ENCODE measurements around the gene TMEM125. TPM values are rescaled to one million over a fixed set of nuclear protein-coding genes. Genes with fewer than 3 reads are reported as not detected.

Gene TMEM125
- total RNA-seq, 2 donors from 2014 or later: 11.7 to 16.6 TPM

DNA sequence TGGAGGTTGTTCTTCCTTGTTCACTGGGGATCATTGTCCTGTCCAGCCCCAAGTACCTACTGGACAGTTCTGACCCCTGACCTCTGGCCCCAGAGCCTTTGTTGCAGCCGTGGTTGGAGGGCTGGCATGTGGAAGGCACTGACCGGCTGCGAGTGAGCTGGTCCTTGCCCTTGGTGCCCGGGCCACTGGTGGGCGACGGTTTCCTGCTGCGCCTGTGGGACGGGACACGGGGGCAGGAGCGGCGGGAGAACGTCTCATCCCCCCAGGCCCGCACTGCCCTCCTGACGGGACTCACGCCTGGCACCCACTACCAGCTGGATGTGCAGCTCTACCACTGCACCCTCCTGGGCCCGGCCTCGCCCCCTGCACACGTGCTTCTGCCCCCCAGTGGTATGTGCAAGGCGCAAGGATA is 42.4 kb downstream of the TMEM125 start:
- Mint-ChIP-seq H3K36me3 (ENCODE audit: low read depth) (no peaks in the 10 kb centered on the region), H3K4me3 (no peak overlapping the region), H3K4me1 (no peaks in the 10 kb centered on the region), H3K9me3 (no peaks in the 10 kb centered on the region), H3K27me3 (ENCODE audit: insufficient read depth) (peaks cover 3% of the 10 kb centered on the region), H3K27ac (no peak overlapping the region)
- TF ChIP-seq, protein P1, sequence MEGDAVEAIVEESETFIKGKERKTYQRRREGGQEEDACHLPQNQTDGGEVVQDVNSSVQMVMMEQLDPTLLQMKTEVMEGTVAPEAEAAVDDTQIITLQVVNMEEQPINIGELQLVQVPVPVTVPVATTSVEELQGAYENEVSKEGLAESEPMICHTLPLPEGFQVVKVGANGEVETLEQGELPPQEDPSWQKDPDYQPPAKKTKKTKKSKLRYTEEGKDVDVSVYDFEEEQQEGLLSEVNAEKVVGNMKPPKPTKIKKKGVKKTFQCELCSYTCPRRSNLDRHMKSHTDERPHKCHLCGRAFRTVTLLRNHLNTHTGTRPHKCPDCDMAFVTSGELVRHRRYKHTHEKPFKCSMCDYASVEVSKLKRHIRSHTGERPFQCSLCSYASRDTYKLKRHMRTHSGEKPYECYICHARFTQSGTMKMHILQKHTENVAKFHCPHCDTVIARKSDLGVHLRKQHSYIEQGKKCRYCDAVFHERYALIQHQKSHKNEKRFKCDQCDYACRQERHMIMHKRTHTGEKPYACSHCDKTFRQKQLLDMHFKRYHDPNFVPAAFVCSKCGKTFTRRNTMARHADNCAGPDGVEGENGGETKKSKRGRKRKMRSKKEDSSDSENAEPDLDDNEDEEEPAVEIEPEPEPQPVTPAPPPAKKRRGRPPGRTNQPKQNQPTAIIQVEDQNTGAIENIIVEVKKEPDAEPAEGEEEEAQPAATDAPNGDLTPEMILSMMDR (conservative IDR thresholded peaks at IDR 0.05): no peak
- H3K36me3 ChIP-seq (ENCODE audit: control insufficient read depth, insufficient read depth, low read length): no peaks in the 10 kb centered on the region
- no peaks in the 10 kb centered on the region for H3K27me3 ChIP-seq (ENCODE audit: control insufficient read depth, insufficient read depth, low read length, poor library complexity, severe bottlenecking)
- H3K27ac ChIP-seq (ENCODE audit: low read depth, low read length): no peak overlapping the region
- 87 to 95% methylated on average over 3 to 19 of the region's 19 CpGs for WGBS, 2 experiments (ENCODE audit: insufficient coverage in 1 of 2, insufficient read length in 1 of 2)
- no peaks in the 10 kb centered on the region for H3K9me3 ChIP-seq (ENCODE audit: control insufficient read depth, low read length)
- H3K9ac ChIP-seq (ENCODE audit: extremely low read depth, low read length, poor library complexity, severe bottlenecking): no peak overlapping the region
- DNase-seq: no peak
- H3K4me1 ChIP-seq (ENCODE audit: control insufficient read depth, insufficient read depth, low read length): no peaks in the 10 kb centered on the region
- H3K4me3 ChIP-seq (ENCODE audit: low read length): no peak overlapping the region

DNA sequence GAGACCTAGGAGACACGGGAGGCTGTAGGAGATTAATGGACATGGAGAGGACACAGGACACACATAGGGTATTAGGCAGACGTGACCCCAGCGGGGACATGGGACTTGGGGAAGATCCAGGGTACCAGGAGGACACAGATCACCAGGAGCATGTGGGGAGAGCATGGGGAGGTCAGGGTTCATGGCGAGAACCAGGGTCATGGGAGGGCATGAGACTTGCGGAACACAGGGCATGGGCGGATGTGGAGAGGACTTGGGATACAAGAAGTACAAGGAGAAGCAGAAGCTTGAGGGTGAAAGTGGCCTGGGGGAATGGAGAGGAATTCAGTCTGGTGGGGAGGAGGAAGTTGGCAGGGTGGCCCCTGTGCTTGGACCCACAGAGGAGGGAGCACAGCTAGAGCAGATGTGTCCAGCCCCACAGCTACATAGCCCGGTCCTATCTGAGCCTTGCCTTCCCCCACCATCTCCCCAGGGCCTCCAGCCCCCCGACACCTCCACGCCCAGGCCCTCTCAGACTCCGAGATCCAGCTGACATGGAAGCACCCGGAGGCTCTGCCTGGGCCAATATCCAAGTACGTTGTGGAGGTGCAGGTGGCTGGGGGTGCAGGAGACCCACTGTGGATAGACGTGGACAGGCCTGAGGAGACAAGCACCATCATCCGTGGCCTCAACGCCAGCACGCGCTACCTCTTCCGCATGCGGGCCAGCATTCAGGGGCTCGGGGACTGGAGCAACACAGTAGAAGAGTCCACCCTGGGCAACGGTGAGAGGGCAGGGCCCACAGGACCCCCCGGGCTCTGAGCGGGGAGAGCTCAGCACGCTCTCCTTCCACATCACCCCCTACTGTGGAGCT is 43.1 kb downstream of the TMEM125 start:
- no peak for DNase-seq
- Histone ChIP-seq H3K4me1 (ENCODE audit: control insufficient read depth, insufficient read depth, low read length) (no peaks in the 10 kb centered on the region), H3K27ac (ENCODE audit: low read depth, low read length) (no peak overlapping the region), H3K9ac (ENCODE audit: extremely low read depth, low read length, poor library complexity, severe bottlenecking) (no peak overlapping the region), H3K4me3 (ENCODE audit: low read length) (no peak overlapping the region), H3K36me3 (ENCODE audit: control insufficient read depth, insufficient read depth, low read length) (no peaks in the 10 kb centered on the region), H3K9me3 (ENCODE audit: control insufficient read depth, low read length) (no peaks in the 10 kb centered on the region), H3K27me3 (ENCODE audit: control insufficient read depth, insufficient read depth, low read length, poor library complexity, severe bottlenecking) (no peaks in the 10 kb centered on the region)
- H3K27me3 Mint-ChIP-seq (ENCODE audit: insufficient read depth): peaks cover 3% of the 10 kb centered on the region
- TF ChIP-seq, protein P1 (conservative IDR thresholded peaks at IDR 0.05): no peak
- H3K9me3 Mint-ChIP-seq: no peaks in the 10 kb centered on the region
- H3K4me3 Mint-ChIP-seq: no peak overlapping the region
- H3K4me1 Mint-ChIP-seq: peaks cover 1% of the 10 kb centered on the region
- WGBS, 2 experiments (ENCODE audit: insufficient coverage in 1 of 2, insufficient read length in 1 of 2): 93 to 97% methylated on average over 10 to 24 of the region's 24 CpGs
- no peaks in the 10 kb centered on the region for H3K36me3 Mint-ChIP-seq (ENCODE audit: low read depth)
- no peak overlapping the region for H3K27ac Mint-ChIP-seq

DNA sequence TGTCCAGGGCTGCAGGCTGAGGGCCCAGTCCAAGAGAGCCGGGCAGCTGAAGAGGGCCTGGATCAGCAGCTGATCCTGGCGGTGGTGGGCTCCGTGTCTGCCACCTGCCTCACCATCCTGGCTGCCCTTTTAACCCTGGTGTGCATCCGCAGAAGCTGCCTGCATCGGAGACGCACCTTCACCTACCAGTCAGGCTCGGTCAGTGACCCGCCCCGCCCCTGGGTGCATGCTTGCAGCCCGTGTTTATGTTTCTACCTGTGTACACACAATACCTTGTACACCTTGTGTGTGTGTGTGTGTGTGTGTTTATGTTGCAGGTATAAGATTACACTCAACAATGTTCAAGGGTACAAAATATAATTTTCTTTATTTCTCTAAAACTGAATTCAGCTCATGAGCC is 44.0 kb downstream of the TMEM125 start:
- Mint-ChIP-seq H3K27me3 (ENCODE audit: insufficient read depth) (peaks cover 3% of the 10 kb centered on the region), H3K36me3 (ENCODE audit: low read depth) (no peaks in the 10 kb centered on the region), H3K4me1 (peaks cover 5% of the 10 kb centered on the region), H3K27ac (no peak overlapping the region), H3K9me3 (no peaks in the 10 kb centered on the region), H3K4me3 (no peak overlapping the region)
- TF ChIP-seq, protein P1 (conservative IDR thresholded peaks at IDR 0.05): no peak
- DNase-seq: no peak
- Histone ChIP-seq H3K9ac (ENCODE audit: extremely low read depth, low read length, poor library complexity, severe bottlenecking) (no peak overlapping the region), H3K36me3 (ENCODE audit: control insufficient read depth, insufficient read depth, low read length) (no peaks in the 10 kb centered on the region), H3K4me3 (ENCODE audit: low read length) (no peak overlapping the region), H3K4me1 (ENCODE audit: control insufficient read depth, insufficient read depth, low read length) (no peaks in the 10 kb centered on the region), H3K27me3 (ENCODE audit: control insufficient read depth, insufficient read depth, low read length, poor library complexity, severe bottlenecking) (no peaks in the 10 kb centered on the region), H3K27ac (ENCODE audit: low read depth, low read length) (no peak overlapping the region), H3K9me3 (ENCODE audit: control insufficient read depth, low read length) (no peaks in the 10 kb centered on the region)
- 98 to 100% methylated on average over 3 to 9 of the region's 10 CpGs for WGBS, 2 experiments (ENCODE audit: insufficient coverage in 1 of 2, insufficient read length in 1 of 2)

Data from endodermal cell (in vitro differentiated cells).